Suprapubic skin (tissue), 4 donors: ENCODE data around the gene RAPGEF2. TPM values are rescaled to one million over a fixed set of nuclear protein-coding genes. Genes with fewer than 3 reads are reported as not detected.
A peak's percentile ranks its signal among the peaks of the same experiment; 100 is the strongest.

ENCODE experiments used
- DNase-seq, 2 donors: peaks; one replicate each; pipeline ENCODE4 v3.0.0-alpha.2; 2019; ENCODE audit warnings: low spot score in 2 of 2
- H3K27ac ChIP-seq: fragments of 200-600 bp; sonication (generic); one replicate; pipeline ENCODE4 v1.5.1; 2019
- H3K27me3 ChIP-seq: fragments of 200-600 bp; sonication (generic); one replicate; pipeline ENCODE4 v1.5.1; 2019
- H3K36me3 ChIP-seq: fragments of 200-600 bp; sonication (generic); one replicate; pipeline ENCODE4 v1.5.1; 2019
- H3K4me1 ChIP-seq: fragments of 200-600 bp; sonication (generic); one replicate; pipeline ENCODE4 v1.5.1; 2019
- H3K4me3 ChIP-seq: fragments of 200-600 bp; sonication (generic); one replicate; pipeline ENCODE4 v1.5.1; 2019; ENCODE audit warnings: mild to moderate bottlenecking
- H3K9me3 ChIP-seq: fragments of 200-600 bp; sonication (generic); one replicate; pipeline ENCODE4 v1.5.1; 2019
- CTCF ChIP-seq, 2 donors: fragments of 200-600 bp in 1 of 2; fragments of 450-650 bp in 1 of 2; sonication (generic) in 1 of 2; IDR thresholded peaks; one replicate each; pipeline ENCODE4 v1.5.1; 2016 to 2019; ENCODE audit warnings: antibody characterized with exemption in 2 of 2, mild to moderate bottlenecking in 1 of 2, moderate library complexity in 1 of 2
- EP300 ChIP-seq: sonication (generic); formaldehyde crosslinking; IDR thresholded peaks from one replicate; pipeline ENCODE4 v1.6.1; 2017; ENCODE audit warnings: antibody characterized with exemption
- POLR2A ChIP-seq, 2 donors: fragments of 450-650 bp; IDR thresholded peaks; one replicate each; pipeline ENCODE4 v1.6.1; 2017; ENCODE audit warnings: antibody characterized with exemption in 2 of 2, mild to moderate bottlenecking in 2 of 2, moderate library complexity in 2 of 2
- POLR2AphosphoS5 ChIP-seq, 3 donors: sonication (generic); formaldehyde crosslinking; IDR thresholded peaks; one replicate each; pipeline ENCODE4 v1.6.1; 2017; ENCODE audit warnings: antibody characterized with exemption in 3 of 3
- whole genome bisulfite sequencing: methylation state at CpG from one replicate; pipeline ENCODE4 v1.1.5; 2018; 5-methylcytosine and 5-hydroxymethylcytosine counted together
- total RNA-seq, 4 donors: library from RNA; depleted of rRNA; stranded (reverse); fragments of >200 nt; gene quantifications; one replicate each; pipeline ENCODE4 v1.1.0, GENCODE V29; 2016

The RAPGEF2 gene
- total RNA-seq, 4 donors from 2014 or later: 31.3 to 62.4 (median 43.5) TPM

- 63% methylated on average over 4 of the region's 4 CpGs for WGBS
- no peaks in the 10 kb centered on the region for H3K27me3 ChIP-seq
- no peak for DNase-seq
- H3K4me1 ChIP-seq: peaks cover 14% of the 10 kb centered on the region
- TF ChIP-seq POLR2AphosphoS5 (IDR thresholded peaks at IDR 0.05) (no peak), CTCF (IDR thresholded peaks at IDR 0.05) (no peak), POLR2A (IDR thresholded peaks at IDR 0.05) (no peak), EP300 (no peak)
- H3K4me3 ChIP-seq: no peak overlapping the region
- H3K9me3 ChIP-seq: no peaks in the 10 kb centered on the region
- H3K27ac ChIP-seq: no peak overlapping the region
- H3K36me3 ChIP-seq: no peaks in the 10 kb centered on the region
These were observed 194.2 kb downstream of the RAPGEF2 start for GRCh38 chr4:159297091-159297490.

DNA sequence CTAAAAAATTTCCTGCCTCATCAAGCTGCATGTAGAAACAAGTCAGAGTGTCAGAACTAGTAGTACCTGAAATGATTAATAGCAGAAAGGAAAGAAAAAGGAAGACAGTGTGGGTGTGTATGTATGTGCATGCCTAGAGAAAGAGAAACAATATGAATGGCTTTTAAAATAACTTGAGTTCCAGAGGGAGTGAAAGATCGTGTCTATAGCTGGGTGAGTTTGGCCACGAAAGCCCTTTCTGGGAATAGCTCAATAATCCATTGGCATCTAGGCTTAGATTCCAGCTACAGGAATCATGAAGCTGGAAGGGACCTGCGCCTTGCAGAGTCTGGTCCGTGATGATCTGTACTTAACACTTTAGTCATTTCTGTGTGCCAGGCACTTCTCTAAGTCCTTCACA lies 195.6 kb downstream of the RAPGEF2 start:
- WGBS: 29% methylated on average over 4 of the region's 4 CpGs
- TF ChIP-seq EP300 (no peak), POLR2AphosphoS5 (IDR thresholded peaks at IDR 0.05) (no peak), POLR2A (IDR thresholded peaks at IDR 0.05) (no peak), CTCF (IDR thresholded peaks at IDR 0.05) (no peak)
- peak overlapping the region; percentile 76 for H3K27ac ChIP-seq
- no peaks in the 10 kb centered on the region for H3K36me3 ChIP-seq
- DNase-seq: no peak
- no peaks in the 10 kb centered on the region for H3K9me3 ChIP-seq
- H3K4me3 ChIP-seq: peak overlapping the region; percentile 37
- no peaks in the 10 kb centered on the region for H3K27me3 ChIP-seq
- peaks cover 14% of the 10 kb centered on the region for H3K4me1 ChIP-seq

- no peak for DNase-seq
- Histone ChIP-seq H3K9me3 (no peaks in the 10 kb centered on the region), H3K27me3 (no peaks in the 10 kb centered on the region), H3K36me3 (no peaks in the 10 kb centered on the region), H3K4me3 (no peak overlapping the region), H3K27ac (no peak overlapping the region), H3K4me1 (no peaks in the 10 kb centered on the region)
- WGBS: 94% methylated on average over 4 of the region's 4 CpGs
- TF ChIP-seq POLR2AphosphoS5 (IDR thresholded peaks at IDR 0.05): no peak
- no peak for TF ChIP-seq EP300
- TF ChIP-seq POLR2A (IDR thresholded peaks at IDR 0.05): no peak
- no peak for TF ChIP-seq CTCF (IDR thresholded peaks at IDR 0.05)
These were observed 200.6 kb downstream of the RAPGEF2 start for GRCh38 chr4:159303435-159303834.

GRCh38 chr4:159305129-159305528 lies 202.2 kb downstream of the RAPGEF2 start:
- H3K4me1 ChIP-seq: no peaks in the 10 kb centered on the region
- DNase-seq: no peak
- WGBS: 71% methylated on average over 2 of the region's 2 CpGs
- H3K27ac ChIP-seq: no peak overlapping the region
- TF ChIP-seq CTCF (IDR thresholded peaks at IDR 0.05) (no peak), EP300 (no peak), POLR2A (IDR thresholded peaks at IDR 0.05) (no peak), POLR2AphosphoS5 (IDR thresholded peaks at IDR 0.05) (no peak)
- H3K36me3 ChIP-seq: no peaks in the 10 kb centered on the region
- H3K27me3 ChIP-seq: no peaks in the 10 kb centered on the region
- H3K4me3 ChIP-seq: no peak overlapping the region
- H3K9me3 ChIP-seq: no peaks in the 10 kb centered on the region

DNA sequence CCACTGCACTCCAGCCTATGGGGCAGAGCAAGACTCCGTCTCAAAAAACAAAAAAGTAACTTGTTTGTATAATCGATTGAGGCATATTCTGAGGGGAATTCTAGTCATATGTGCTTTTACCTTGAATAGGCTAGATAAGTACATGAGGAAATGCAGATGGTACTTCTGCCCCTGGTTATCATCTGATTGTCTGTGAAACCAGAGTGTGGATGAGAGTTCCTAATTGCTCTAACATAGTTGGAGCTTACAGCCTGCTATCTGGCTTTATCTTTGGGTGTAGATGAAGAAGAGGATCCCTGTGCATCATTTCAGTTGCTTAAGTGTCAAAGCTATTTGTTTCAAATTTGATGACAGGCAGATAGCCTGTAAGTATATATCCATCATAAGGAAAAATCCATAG lies 205.1 kb downstream of the RAPGEF2 start:
- Histone ChIP-seq H3K27ac (no peak overlapping the region), H3K9me3 (no peaks in the 10 kb centered on the region), H3K4me1 (no peaks in the 10 kb centered on the region), H3K4me3 (no peak overlapping the region), H3K36me3 (no peaks in the 10 kb centered on the region), H3K27me3 (no peaks in the 10 kb centered on the region)
- TF ChIP-seq POLR2AphosphoS5 (IDR thresholded peaks at IDR 0.05) (no peak), EP300 (no peak)
- 92% methylated on average over 2 of the region's 2 CpGs for WGBS
- no peak for DNase-seq
